ENCODE data around the gene IGFBP3. TPM values are rescaled to one million over a fixed set of nuclear protein-coding genes. Genes with fewer than 3 reads are reported as not detected.

IGFBP3 gene
- total RNA-seq, 4 donors from 2014 or later: 43.4 to 167 (median 103) TPM

GRCh38 chr7:45915606-45916005 is 5.5 kb downstream of the IGFBP3 start:
- H3K9me3 ChIP-seq: no peaks in the 10 kb centered on the region
- no peak overlapping the region for H3K27ac ChIP-seq
- H3K27me3 ChIP-seq: peaks cover 62% of the 10 kb centered on the region
- no peak for TF ChIP-seq EP300 (IDR thresholded peaks at IDR 0.05)
- TF ChIP-seq POLR2AphosphoS5 (IDR thresholded peaks at IDR 0.05): no peak
- no peak for TF ChIP-seq CTCF (IDR thresholded peaks at IDR 0.05)
- no peak for TF ChIP-seq POLR2A (IDR thresholded peaks at IDR 0.05)
- H3K4me1 ChIP-seq: peaks cover 0 to 29% (median 8%) of the 10 kb centered on the region in 3 donors
- H3K36me3 ChIP-seq: peaks cover 0 to 6% of the 10 kb centered on the region in 2 donors
- no peak for ATAC-seq
- WGBS, 2 donors (ENCODE audit: low coverage in 1 of 2): 60 to 87% methylated on average over 1 to 3 of the region's 3 CpGs
- no peak overlapping the region for H3K4me3 ChIP-seq

GRCh38 chr7:45914911-45915310 is 6.2 kb downstream of the IGFBP3 start:
- H3K9me3 ChIP-seq: no peaks in the 10 kb centered on the region
- H3K27me3 ChIP-seq: peaks cover 55% of the 10 kb centered on the region
- no peak overlapping the region for H3K4me3 ChIP-seq
- no peak for ATAC-seq
- H3K27ac ChIP-seq: no peak overlapping the region
- H3K36me3 ChIP-seq: peaks cover 0 to 6% of the 10 kb centered on the region in 2 donors
- TF ChIP-seq CTCF (IDR thresholded peaks at IDR 0.05): no peak
- TF ChIP-seq POLR2AphosphoS5 (IDR thresholded peaks at IDR 0.05): no peak
- TF ChIP-seq EP300 (IDR thresholded peaks at IDR 0.05): no peak
- TF ChIP-seq POLR2A (IDR thresholded peaks at IDR 0.05): no peak
- H3K4me1 ChIP-seq: peaks cover 0 to 23% (median 2%) of the 10 kb centered on the region in 3 donors
- WGBS, 2 donors (ENCODE audit: low coverage in 1 of 2): 93% methylated on average over 3 of the region's 12 CpGs; no CpG with 5 or more reads in 1 of the 2 donors

GRCh38 chr7:45912972-45913371 is 8.1 kb downstream of the IGFBP3 start:
- TF ChIP-seq POLR2AphosphoS5 (IDR thresholded peaks at IDR 0.05) (no peak), CTCF (IDR thresholded peaks at IDR 0.05) (no peak), EP300 (IDR thresholded peaks at IDR 0.05) (no peak), POLR2A (IDR thresholded peaks at IDR 0.05) (no peak)
- no peak overlapping the region for H3K4me3 ChIP-seq
- peaks cover 36% of the 10 kb centered on the region for H3K27me3 ChIP-seq
- H3K9me3 ChIP-seq: no peaks in the 10 kb centered on the region
- H3K4me1 ChIP-seq: peaks cover 0 to 6% (median 0%) of the 10 kb centered on the region in 3 donors
- H3K36me3 ChIP-seq: peaks cover 0 to 6% of the 10 kb centered on the region in 2 donors
- no peak for ATAC-seq
- WGBS, 2 donors (ENCODE audit: low coverage in 1 of 2): 88 to 96% methylated on average over 5 to 7 of the region's 7 CpGs
- no peak overlapping the region for H3K27ac ChIP-seq

- TF ChIP-seq POLR2A (IDR thresholded peaks at IDR 0.05): no peak
- TF ChIP-seq CTCF (IDR thresholded peaks at IDR 0.05): no peak
- TF ChIP-seq EP300 (IDR thresholded peaks at IDR 0.05): no peak
- TF ChIP-seq POLR2AphosphoS5 (IDR thresholded peaks at IDR 0.05): no peak
- ATAC-seq: no peak
- Histone ChIP-seq H3K36me3 (peaks cover 0 to 6% of the 10 kb centered on the region in 2 donors), H3K9me3 (no peaks in the 10 kb centered on the region), H3K4me3 (no peak overlapping the region), H3K27me3 (peaks cover 21% of the 10 kb centered on the region), H3K27ac (no peak overlapping the region), H3K4me1 (no peaks in the 10 kb centered on the region)
- WGBS, 2 donors (ENCODE audit: low coverage in 1 of 2): 77 to 81% methylated on average over 8 of the region's 9 CpGs
Observed at GRCh38 chr7:45911311-45911710, 9.8 kb downstream of the IGFBP3 start.

GRCh38 chr7:45910855-45911254 is 10.2 kb downstream of the IGFBP3 start:
- ATAC-seq: no peak
- peaks cover 16% of the 10 kb centered on the region for H3K27me3 ChIP-seq
- H3K9me3 ChIP-seq: no peaks in the 10 kb centered on the region
- TF ChIP-seq CTCF (IDR thresholded peaks at IDR 0.05) (no peak), EP300 (IDR thresholded peaks at IDR 0.05) (no peak), POLR2AphosphoS5 (IDR thresholded peaks at IDR 0.05) (no peak), POLR2A (IDR thresholded peaks at IDR 0.05) (no peak)
- H3K36me3 ChIP-seq: peaks cover 0 to 6% of the 10 kb centered on the region in 2 donors
- 100% methylated on average over 1 to 3 of the region's 3 CpGs for WGBS, 2 donors (ENCODE audit: low coverage in 1 of 2)
- no peak overlapping the region for H3K27ac ChIP-seq
- no peak overlapping the region for H3K4me3 ChIP-seq
- no peaks in the 10 kb centered on the region for H3K4me1 ChIP-seq

Measured in gastroesophageal sphincter (tissue), 4 donors.